ENCODE measurements around the gene KNOP1.
"Not testable (repeated sequence)": the region's sequence is repeated elsewhere in the genome, so short reads cannot be mapped to it uniquely, and the experiment has no call there.

Gene KNOP1

GRCh38 chr16:19737306-19738038, 19.4 kb upstream of the KNOP1 start:
- DNase-seq = no peak

GRCh38 chr16:19735074-19735867, 17.2 kb upstream of the KNOP1 start:
- DNase-seq = no peak

- DNase-seq = no peak
Observed at GRCh38 chr16:19733551-19733950, 15.5 kb upstream of the KNOP1 start.

GRCh38 chr16:19728636-19728965, 10.6 kb upstream of the KNOP1 start:
- DNase-seq = no peak

- no peak for DNase-seq
Observed at GRCh38 chr16:19722981-19723380, 5.0 kb upstream of the KNOP1 start.

GRCh38 chr16:19722269-19722952, 4.4 kb upstream of the KNOP1 start:
- DNase-seq = no peak

GRCh38 chr16:19718624-19718965, 568 bp upstream of the KNOP1 start:
- DNase-seq = no peak

GRCh38 chr16:19717314-19717713, 713 bp downstream of the KNOP1 start:
- no peak for DNase-seq

GRCh38 chr16:19716728-19717127, 1.3 kb downstream of the KNOP1 start:
- not testable (repeated sequence) for DNase-seq

GRCh38 chr16:19716183-19716582, 1.8 kb downstream of the KNOP1 start:
- no peak for DNase-seq

GRCh38 chr16:19715566-19715965, 2.5 kb downstream of the KNOP1 start:
- no peak for DNase-seq

GRCh38 chr16:19713697-19714096, 4.3 kb downstream of the KNOP1 start:
- no peak for DNase-seq

- DNase-seq = no peak
Observed at GRCh38 chr16:19712418-19713058, 5.5 kb downstream of the KNOP1 start.

- no peak for DNase-seq
Observed at GRCh38 chr16:19711643-19712042, 6.4 kb downstream of the KNOP1 start.

GRCh38 chr16:19710991-19711545, 7.0 kb downstream of the KNOP1 start:
- DNase-seq = no peak

GRCh38 chr16:19710191-19710908, 7.7 kb downstream of the KNOP1 start:
- DNase-seq = no peak

GRCh38 chr16:19709381-19710136, 8.5 kb downstream of the KNOP1 start:
- no peak for DNase-seq

- DNase-seq = no peak
Observed at GRCh38 chr16:19708296-19709205, 9.5 kb downstream of the KNOP1 start.

GRCh38 chr16:19707569-19708295, 10.3 kb downstream of the KNOP1 start:
- no peak for DNase-seq

GRCh38 chr16:19706846-19707245, 11.2 kb downstream of the KNOP1 start:
- no peak for DNase-seq

All from activated CD4-positive, alpha-beta T cell treated with anti-CD3 and anti-CD28 coated beads, Interleukin-2, amount 50 U/mL, for 4 hours (primary cell).